IPS DF 6.9 (cell line): ENCODE measurements around the gene PRND.

Experiments
- DNase-seq: peaks from one replicate; pipeline ENCODE4 v3.0.0-alpha.2; 2013; ENCODE audit warnings: low read depth, low spot score
- H3K27ac ChIP-seq: one replicate; pipeline ENCODE4 v1.5.1; 2013; ENCODE audit warnings: low read length, control low read depth
- H3K27me3 ChIP-seq: 2 replicates; pipeline ENCODE4 v1.6.1; 2013; ENCODE audit warnings: mild to moderate bottlenecking, low read length; ENCODE audit not compliant: control insufficient read depth, insufficient read depth
- H3K36me3 ChIP-seq: 2 replicates; pipeline ENCODE4 v1.6.1; 2013; ENCODE audit warnings: low read length; ENCODE audit not compliant: control insufficient read depth, insufficient read depth
- H3K4me1 ChIP-seq: 2 replicates; pipeline ENCODE4 v1.6.1; 2013; ENCODE audit warnings: low read length; ENCODE audit not compliant: control insufficient read depth, insufficient read depth
- H3K4me3 ChIP-seq: 2 replicates; pipeline ENCODE4 v1.5.1; 2013; ENCODE audit warnings: mild to moderate bottlenecking, low read length
- H3K9me3 ChIP-seq: 2 replicates; pipeline ENCODE4 v1.6.1; 2013; ENCODE audit warnings: low read length, inconsistent platforms; ENCODE audit not compliant: control insufficient read depth, insufficient read depth
- WGBS: extraction: QIAGEN DNeasy Blood & Tissue Kit; methylation state at CpG from one replicate; pipeline ENCODE4 v1.1.7; 2013; ENCODE audit warnings: mixed read lengths, missing lambda C conversion rate; ENCODE audit not compliant: insufficient read length, insufficient coverage; 5-methylcytosine and 5-hydroxymethylcytosine counted together

The PRND gene

DNA sequence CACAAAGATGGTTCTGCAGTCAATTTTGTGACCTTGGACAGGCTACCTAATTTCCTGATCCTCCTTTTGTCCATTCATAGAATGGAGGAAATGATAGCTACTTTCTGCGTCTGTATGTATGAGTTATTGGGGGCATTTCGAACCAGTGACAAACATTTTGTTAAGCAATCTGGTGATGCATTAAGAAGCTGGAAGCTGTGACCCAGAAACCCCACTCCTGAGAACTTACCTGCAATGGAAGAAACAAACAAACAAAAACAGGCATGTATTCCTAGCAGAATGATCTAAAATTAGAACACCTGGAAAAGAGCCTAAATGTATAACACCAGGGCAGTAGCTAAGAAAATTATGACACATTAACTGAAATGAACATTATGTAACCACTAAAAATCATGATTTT, 33.4 kb upstream of the PRND start:
- no CpG with 5 or more reads among the region's 2 CpGs for WGBS
- no peak for DNase-seq
- H3K4me3 ChIP-seq: no peak overlapping the region
- H3K36me3 ChIP-seq: no peaks in the 10 kb centered on the region
- H3K9me3 ChIP-seq: no peaks in the 10 kb centered on the region
- H3K4me1 ChIP-seq: peaks cover 2% of the 10 kb centered on the region; the same call in 1 of the 2 replicates
- H3K27ac ChIP-seq: no peak overlapping the region
- H3K27me3 ChIP-seq: no peaks in the 10 kb centered on the region; the same call in 1 of the 2 replicates

DNA sequence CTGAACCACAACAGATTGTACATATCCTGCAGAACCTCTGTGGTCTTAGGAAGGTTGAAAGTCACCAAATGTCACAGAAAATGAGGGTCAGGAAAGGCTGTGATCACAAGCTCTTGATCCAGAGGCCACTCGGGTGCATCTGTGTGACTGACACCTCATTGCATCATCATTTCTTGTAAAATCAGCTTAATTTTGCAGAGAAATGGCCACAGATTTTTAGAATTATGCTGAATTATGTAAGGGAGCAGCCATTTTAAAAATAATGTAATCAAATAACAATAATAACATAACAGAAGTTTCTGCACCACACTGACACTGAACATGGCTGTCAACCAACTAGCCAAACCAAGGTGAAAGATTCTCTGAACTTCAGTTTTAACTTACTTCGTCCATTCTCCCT, 32.5 kb upstream of the PRND start:
- Histone ChIP-seq H3K36me3 (no peaks in the 10 kb centered on the region), H3K4me3 (no peak overlapping the region), H3K4me1 (peaks cover 2% of the 10 kb centered on the region; the same call in 1 of the 2 replicates), H3K27me3 (no peaks in the 10 kb centered on the region; the same call in 1 of the 2 replicates), H3K27ac (no peak overlapping the region), H3K9me3 (no peaks in the 10 kb centered on the region)
- no peak for DNase-seq
- no CpG with 5 or more reads among the region's 2 CpGs for WGBS

DNA sequence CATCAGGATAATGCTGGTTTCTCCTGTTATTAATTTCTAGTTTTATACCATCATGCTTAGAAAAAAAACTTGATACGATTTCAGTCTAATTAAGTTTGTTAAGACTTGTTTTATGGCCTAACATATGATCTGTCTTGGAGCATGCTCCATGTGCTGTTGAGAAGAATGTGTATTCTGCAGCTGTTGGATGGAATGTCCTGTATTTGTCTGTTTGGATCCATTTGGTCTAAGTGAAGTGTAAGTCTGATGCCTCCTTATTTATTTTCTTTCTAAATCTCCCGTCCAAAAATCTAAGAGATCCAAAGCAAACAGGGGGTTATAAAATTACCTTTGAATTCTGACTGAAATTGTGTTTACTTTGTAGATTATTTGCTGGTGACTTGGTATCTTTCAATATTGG, 30.0 kb upstream of the PRND start:
- H3K36me3 ChIP-seq: no peaks in the 10 kb centered on the region
- H3K27me3 ChIP-seq: no peaks in the 10 kb centered on the region
- no peak overlapping the region for H3K4me3 ChIP-seq
- no peak for DNase-seq
- peaks cover 2% of the 10 kb centered on the region; the same call in 1 of the 2 replicates for H3K4me1 ChIP-seq
- no peak overlapping the region for H3K27ac ChIP-seq
- WGBS: no CpG with 5 or more reads among the region's 2 CpGs
- H3K9me3 ChIP-seq: no peaks in the 10 kb centered on the region

DNA sequence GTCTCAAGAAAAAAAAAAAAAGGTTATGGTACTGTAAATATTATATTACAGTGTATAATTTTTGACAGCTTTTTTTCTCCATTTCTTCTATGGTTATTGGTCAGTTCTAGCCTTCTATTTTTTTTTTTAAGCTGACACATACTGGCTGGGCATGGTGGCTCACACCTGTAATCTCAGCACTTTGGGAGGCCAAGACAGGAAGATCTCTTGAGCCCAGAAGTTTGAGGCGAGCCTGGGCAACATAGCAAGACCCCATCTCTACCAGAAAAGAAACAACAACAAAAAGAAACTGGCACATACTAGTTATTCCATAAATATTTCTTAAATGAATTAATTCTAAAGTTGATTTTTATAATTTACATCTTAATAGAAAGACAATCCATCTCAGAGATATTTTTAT, 27.6 kb upstream of the PRND start:
- no peak for DNase-seq
- H3K27ac ChIP-seq: no peak overlapping the region
- no peaks in the 10 kb centered on the region for H3K9me3 ChIP-seq
- H3K4me3 ChIP-seq: no peak overlapping the region
- peaks cover 3% of the 10 kb centered on the region for H3K4me1 ChIP-seq
- H3K27me3 ChIP-seq: no peaks in the 10 kb centered on the region
- no CpG with 5 or more reads among the region's 1 CpG for WGBS
- H3K36me3 ChIP-seq: no peaks in the 10 kb centered on the region

DNA sequence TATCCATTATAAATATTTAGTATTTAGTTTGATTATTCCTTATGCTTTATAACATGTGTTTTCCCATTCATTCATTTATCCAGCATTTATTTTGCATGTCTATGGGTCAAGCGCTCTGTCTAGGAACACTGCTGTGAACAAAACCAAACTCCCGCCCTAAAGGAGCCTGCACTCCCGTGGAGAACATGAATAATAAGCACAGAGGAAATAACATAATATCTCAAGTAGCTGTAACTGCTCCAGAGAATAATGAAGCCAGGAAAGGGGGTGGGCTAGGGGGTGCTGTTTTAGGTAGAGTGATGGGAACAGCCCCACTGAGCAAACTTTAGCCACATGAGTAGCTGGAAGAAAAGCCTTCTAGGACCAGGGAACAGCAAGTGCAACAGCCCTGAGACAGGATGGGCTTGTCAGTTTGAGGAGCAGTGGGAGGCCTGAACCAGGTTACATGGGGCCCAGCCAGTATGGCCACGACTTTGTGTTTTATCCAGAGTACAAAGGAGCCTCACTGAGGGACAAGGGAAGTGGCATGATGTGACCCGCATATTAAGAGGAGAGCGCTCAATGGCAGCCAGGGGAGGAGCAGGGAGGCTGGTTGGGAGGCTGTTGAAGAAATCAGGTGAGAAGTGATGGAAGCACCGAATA, 24.4 kb upstream of the PRND start:
- Histone ChIP-seq H3K4me3 (no peak overlapping the region), H3K27ac (no peak overlapping the region), H3K4me1 (peaks cover 3% of the 10 kb centered on the region), H3K36me3 (peaks cover 7% of the 10 kb centered on the region; the same call in 1 of the 2 replicates), H3K9me3 (no peaks in the 10 kb centered on the region), H3K27me3 (no peaks in the 10 kb centered on the region)
- no CpG with 5 or more reads among the region's 7 CpGs for WGBS
- no peak for DNase-seq

DNA sequence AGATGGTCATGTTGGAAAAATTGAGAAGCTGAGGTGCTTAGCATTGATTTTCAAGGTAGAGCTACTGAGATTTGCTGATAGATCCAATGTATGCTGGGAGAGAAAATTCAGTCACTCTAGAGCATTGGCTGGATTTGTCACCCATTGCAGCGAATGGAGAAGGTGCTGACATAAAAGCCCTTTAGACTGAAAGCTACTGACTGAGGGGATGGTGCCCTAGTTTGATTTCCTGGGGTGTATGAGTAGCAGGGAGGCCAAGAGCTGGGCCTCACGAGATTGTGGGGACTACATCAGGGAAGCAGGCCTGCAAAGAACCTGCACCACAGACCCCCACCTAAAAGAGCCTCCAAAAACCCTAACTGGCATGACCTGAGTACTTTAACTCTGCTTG, 23.9 kb upstream of the PRND start:
- H3K27me3 ChIP-seq: no peaks in the 10 kb centered on the region
- WGBS: no CpG with 5 or more reads among the region's 2 CpGs
- no peaks in the 10 kb centered on the region for H3K9me3 ChIP-seq
- no peak overlapping the region for H3K27ac ChIP-seq
- no peak for DNase-seq
- H3K4me1 ChIP-seq: peaks cover 3% of the 10 kb centered on the region
- H3K4me3 ChIP-seq: no peak overlapping the region
- peaks cover 7% of the 10 kb centered on the region; the same call in 1 of the 2 replicates for H3K36me3 ChIP-seq

DNA sequence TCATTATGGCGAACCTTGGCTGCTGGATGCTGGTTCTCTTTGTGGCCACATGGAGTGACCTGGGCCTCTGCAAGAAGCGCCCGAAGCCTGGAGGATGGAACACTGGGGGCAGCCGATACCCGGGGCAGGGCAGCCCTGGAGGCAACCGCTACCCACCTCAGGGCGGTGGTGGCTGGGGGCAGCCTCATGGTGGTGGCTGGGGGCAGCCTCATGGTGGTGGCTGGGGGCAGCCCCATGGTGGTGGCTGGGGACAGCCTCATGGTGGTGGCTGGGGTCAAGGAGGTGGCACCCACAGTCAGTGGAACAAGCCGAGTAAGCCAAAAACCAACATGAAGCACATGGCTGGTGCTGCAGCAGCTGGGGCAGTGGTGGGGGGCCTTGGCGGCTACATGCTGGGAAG, 22.5 kb upstream of the PRND start:
- Histone ChIP-seq H3K4me1 (peaks cover 9% of the 10 kb centered on the region), H3K36me3 (peaks cover 7% of the 10 kb centered on the region; the same call in 1 of the 2 replicates)

DNA sequence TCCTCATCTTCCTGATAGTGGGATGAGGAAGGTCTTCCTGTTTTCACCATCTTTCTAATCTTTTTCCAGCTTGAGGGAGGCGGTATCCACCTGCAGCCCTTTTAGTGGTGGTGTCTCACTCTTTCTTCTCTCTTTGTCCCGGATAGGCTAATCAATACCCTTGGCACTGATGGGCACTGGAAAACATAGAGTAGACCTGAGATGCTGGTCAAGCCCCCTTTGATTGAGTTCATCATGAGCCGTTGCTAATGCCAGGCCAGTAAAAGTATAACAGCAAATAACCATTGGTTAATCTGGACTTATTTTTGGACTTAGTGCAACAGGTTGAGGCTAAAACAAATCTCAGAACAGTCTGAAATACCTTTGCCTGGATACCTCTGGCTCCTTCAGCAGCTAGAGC, 21.8 kb upstream of the PRND start:
- Histone ChIP-seq H3K9me3 (no peaks in the 10 kb centered on the region), H3K27ac (no peak overlapping the region), H3K4me1 (peaks cover 13% of the 10 kb centered on the region), H3K36me3 (peaks cover 7% of the 10 kb centered on the region; the same call in 1 of the 2 replicates), H3K27me3 (no peaks in the 10 kb centered on the region), H3K4me3 (no peak overlapping the region)
- no peak for DNase-seq
- no CpG with 5 or more reads among the region's 3 CpGs for WGBS

More for the DNA sequence above, 22.5 kb upstream of the PRND start:
- Histone ChIP-seq H3K27ac (no peak overlapping the region), H3K4me3 (no peak overlapping the region), H3K27me3 (no peaks in the 10 kb centered on the region), H3K9me3 (no peaks in the 10 kb centered on the region)
- no peak for DNase-seq
- WGBS: no CpG with 5 or more reads among the region's 9 CpGs

DNA sequence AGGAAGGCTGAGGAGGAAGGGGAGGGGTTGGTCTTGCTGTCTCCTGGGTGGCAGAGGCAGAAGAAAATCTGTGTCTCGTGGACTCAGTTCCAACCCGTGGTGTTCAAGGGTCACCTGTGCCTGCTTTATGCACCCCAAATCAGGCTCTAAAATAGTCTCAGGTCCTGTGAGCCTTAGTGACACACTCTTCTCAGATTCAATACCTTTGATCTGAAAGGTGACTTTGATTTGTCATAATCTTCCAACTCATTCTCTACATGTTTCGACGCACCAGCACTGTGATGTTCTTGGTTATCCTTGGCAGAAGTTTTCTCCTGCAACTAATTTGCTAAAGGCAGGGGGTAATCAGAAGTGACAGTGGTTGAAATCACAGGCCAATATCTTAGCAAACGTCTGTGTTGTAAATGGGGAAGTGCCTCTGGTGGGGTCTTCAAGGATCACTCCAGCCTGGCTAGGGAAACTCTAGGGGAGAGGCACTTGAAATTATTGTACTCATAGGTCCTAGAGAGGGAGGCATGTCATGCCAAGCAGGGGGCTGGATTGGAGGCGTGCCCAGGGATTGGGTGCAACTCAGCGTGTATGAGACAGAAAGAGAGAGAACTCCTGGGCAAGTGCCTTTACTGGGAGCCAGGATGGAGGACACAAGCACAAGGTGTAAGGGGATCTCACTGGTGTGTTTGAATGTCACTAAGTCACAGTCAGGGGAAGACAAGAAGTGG, 19.0 kb upstream of the PRND start:
- H3K27me3 ChIP-seq: no peaks in the 10 kb centered on the region
- no peak overlapping the region for H3K4me3 ChIP-seq
- peaks cover 7% of the 10 kb centered on the region; the same call in 1 of the 2 replicates for H3K36me3 ChIP-seq
- no CpG with 5 or more reads among the region's 7 CpGs for WGBS
- no peaks in the 10 kb centered on the region for H3K9me3 ChIP-seq
- no peak for DNase-seq
- H3K4me1 ChIP-seq: peaks cover 9% of the 10 kb centered on the region
- no peak overlapping the region for H3K27ac ChIP-seq

DNA sequence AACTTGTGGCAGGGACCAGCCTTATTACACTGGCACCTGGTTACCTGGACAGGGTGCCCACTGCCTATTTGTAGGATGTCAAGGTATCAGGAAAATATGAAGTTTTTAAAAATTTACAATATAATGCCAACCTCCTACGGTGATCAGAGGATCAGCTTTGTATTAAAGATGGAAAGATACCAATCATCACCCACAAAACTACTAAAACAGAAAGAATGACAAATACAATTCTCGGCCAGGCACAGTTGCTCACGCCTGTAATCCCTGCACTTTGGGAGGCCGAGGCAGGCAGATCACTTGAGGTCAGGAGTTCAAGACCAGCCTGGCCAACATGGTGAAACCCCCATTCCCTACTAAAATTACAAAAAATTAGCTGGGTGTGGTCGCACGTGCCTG, 18.4 kb upstream of the PRND start:
- Histone ChIP-seq H3K4me3 (no peak overlapping the region), H3K4me1 (peaks cover 9% of the 10 kb centered on the region), H3K27ac (no peak overlapping the region), H3K27me3 (no peaks in the 10 kb centered on the region), H3K36me3 (peaks cover 7% of the 10 kb centered on the region; the same call in 1 of the 2 replicates), H3K9me3 (no peaks in the 10 kb centered on the region)
- no CpG with 5 or more reads among the region's 6 CpGs for WGBS
- DNase-seq: no peak
